SH-SY5Y (cell line): ENCODE measurements around the gene CYSTM1.

ENCODE experiments used
- GATA2 ChIP-seq: IDR thresholded peaks from 2 replicates; pipeline ENCODE4 v1.6.1; 2011; ENCODE audit warnings: mild to moderate bottlenecking, low read depth, low read length
- GATA3 ChIP-seq: IDR thresholded peaks from 2 replicates; pipeline ENCODE4 v1.6.1; 2011; ENCODE audit warnings: low read depth, mild to moderate bottlenecking, low read length, moderate library complexity

Gene CYSTM1

GRCh38 chr5:140228364-140228837, 53.4 kb downstream of the CYSTM1 start:
- TF ChIP-seq GATA2 (no peak), GATA3 (no peak)

DNA sequence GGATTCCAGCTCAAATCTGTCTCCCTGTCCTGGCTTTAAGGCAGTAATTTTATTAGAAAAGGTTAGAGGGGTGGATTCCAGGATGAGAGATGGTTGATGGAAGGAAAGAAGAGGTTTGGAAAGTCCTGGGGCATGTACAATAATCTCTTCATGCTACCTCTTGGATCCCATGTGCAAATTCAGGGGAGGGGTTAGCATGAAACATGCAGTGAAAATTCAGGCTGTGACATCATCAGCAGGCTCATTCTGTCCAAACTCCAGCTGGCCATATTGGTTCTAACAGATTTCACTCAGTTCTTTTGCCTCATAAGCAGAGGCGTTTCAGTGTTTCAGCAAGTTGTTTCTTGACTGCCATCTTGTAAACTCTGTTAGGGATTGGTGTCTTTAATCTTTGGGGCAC, 55.4 kb downstream of the CYSTM1 start:
- TF ChIP-seq GATA3 (no peak), GATA2 (no peak)

DNA sequence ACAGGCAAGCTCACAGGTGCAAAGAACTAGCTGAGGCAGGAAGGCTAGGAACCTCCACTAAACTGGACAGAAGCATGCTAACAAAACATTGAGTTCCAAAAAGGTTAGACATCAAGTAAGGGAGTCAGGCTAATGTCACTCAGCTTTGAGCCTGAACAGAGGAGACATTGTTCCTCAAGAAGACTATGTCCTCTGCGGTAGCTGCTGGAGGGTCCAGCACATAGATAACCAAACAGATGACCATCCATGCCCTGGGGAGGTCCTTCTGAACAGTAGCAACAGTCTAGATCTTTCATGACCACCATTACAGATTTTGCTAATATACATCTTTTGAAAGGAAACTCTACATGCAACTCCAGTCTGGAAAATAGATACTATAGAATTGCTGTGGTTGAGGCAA, 57.7 kb downstream of the CYSTM1 start:
- TF ChIP-seq GATA3 = no peak
- no peak for TF ChIP-seq GATA2

- no peak for TF ChIP-seq GATA2
- TF ChIP-seq GATA3 = no peak
Observed at GRCh38 chr5:140234377-140234989, 59.5 kb downstream of the CYSTM1 start.

- TF ChIP-seq GATA3 = no peak
- no peak for TF ChIP-seq GATA2
Observed at GRCh38 chr5:140235791-140236551, 61.0 kb downstream of the CYSTM1 start.

GRCh38 chr5:140236891-140237598, 62.1 kb downstream of the CYSTM1 start:
- no peak for TF ChIP-seq GATA2
- TF ChIP-seq GATA3 = no peak

DNA sequence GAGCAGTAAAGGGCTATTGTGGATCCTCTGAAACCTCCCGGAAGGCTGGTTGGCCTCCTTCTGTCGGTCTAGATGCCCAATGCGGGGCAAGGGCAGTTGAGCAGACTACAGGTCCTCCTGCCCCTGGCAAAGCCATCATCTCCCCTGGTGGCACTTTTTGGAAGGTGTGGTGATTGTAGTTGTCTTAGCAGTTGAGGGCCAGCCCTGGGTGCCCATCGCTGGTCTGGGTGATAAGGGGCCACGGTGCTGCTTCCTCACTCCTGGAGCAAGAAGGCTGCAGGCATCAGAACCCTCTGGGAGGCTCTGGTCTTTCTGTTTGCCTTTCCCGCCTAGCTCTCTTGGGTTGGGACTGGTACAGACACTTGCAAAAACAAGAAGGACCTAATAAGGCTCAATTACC, 63.8 kb downstream of the CYSTM1 start:
- TF ChIP-seq GATA2 = no peak
- no peak for TF ChIP-seq GATA3

GRCh38 chr5:140239461-140239860, 64.5 kb downstream of the CYSTM1 start:
- no peak for TF ChIP-seq GATA2
- TF ChIP-seq GATA3 = no peak

DNA sequence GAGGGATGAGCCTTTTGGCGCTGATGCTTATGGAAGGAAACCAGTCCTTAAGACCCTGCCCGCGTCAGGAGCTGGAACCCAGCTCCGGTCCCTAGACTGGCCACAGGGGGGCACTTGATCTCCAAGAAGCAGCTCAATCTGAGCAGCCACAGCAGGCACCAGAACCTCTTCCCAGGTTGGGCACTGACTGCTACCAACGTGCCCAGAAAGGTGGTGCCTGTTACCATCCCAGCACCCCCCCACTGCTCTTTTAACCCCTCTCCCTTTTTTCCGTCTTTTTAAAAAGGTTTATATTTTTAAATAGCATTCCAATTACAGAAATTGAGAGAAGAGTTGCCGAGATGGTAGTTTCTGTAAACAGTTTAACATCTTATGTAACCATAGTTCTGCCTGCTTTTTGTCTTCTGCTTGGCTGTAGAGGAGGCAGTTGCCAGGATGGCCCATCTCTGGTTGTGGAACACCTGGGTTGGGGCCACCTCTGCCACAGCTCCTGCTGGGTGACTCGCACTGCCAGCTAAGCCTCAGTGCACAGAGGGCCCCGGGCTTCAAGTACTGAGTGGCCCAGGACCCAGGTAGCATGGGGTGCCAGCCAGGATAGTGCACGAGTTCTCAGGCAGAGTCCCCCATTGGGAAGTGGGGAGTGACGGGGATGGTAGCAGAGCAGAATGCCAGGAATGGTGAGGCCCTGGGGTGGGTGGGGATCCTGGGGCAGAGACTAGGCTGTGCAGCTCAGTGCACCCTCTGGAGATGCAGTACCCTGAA, 65.1 kb downstream of the CYSTM1 start:
- TF ChIP-seq GATA3 = no peak
- no peak for TF ChIP-seq GATA2

DNA sequence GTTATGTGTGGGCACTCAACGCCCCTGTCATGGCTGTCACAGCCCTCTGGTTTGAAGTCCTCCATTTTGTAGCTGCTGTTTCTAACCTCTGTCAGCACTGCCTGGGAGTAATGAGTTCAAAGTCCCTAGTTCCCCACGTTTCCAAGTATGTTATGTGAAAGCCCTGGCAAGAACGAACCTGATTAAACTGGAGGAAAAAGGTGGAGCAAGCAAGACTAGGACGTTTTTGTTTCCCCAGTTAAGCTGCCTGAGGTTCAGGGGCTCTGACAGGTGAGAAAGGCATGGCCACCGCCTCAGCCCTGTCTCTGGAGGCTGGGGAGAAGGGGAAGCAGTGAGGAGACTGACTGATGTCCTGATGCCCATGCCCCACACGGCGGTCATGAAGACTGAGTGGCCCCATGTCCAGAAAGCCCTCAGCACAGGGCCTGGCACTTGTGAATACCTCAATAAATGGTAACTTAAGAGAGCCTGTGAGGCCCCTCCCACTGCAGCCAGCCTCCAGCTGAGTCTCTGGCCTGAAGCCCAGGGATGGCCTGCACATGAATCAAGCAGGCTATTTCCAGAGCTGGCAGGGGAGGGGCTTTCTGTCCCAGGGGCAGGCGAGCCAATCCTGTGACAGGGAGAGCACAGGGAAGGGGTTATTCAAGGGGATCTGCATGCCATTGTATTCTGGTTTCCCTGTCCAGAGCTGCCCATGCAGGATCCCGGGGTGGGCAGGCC, 66.2 kb downstream of the CYSTM1 start:
- TF ChIP-seq GATA2 = no peak
- no peak for TF ChIP-seq GATA3

GRCh38 chr5:140242099-140242498, 67.1 kb downstream of the CYSTM1 start:
- no peak for TF ChIP-seq GATA2
- TF ChIP-seq GATA3 = no peak

GRCh38 chr5:140242890-140243585, 68.0 kb downstream of the CYSTM1 start:
- TF ChIP-seq GATA3 (no peak), GATA2 (no peak)

DNA sequence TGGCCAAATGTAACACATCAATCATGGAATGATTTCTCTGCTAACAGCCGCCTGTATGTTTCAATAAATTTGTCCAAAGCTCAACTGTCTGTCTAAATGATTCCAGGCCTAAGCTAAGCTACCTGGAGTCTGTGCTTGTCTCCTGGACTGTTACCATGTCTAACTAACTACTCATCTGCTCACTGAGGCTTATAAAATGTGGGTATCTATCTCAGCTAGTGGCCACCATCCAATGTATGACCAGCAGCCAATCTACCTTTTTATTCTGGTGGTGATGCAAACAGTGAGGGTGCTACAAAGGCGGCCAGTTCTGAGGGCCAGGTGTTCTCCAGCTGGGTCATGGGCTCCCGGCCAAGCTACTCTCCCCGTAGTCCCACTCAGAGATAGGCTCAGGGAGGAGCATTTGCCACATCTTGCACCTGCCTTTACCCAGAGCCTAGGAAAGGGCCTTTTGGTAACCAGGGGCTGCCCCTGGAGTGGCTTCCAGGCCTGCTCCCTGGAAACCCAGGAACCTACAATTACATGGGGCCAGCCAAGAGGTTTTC, 68.8 kb downstream of the CYSTM1 start:
- no peak for TF ChIP-seq GATA3
- TF ChIP-seq GATA2 = no peak
